CD8-positive, alpha-beta memory T cell (primary cell): ENCODE results near the gene ZDHHC4. TPM values are rescaled to one million over a fixed set of nuclear protein-coding genes. Genes with fewer than 3 reads are reported as not detected.

ENCODE experiments used
- CTCF ChIA-PET: fragments of 350-600 bp; sonication (Branson Sonifier 250); formaldehyde crosslinking; loops from one replicate; lab custom pipeline; 2021; ENCODE audit warnings: antibody characterized with exemption; lab: Charles Lee
- POLR2A ChIA-PET: fragments of 350-600 bp; sonication (Branson Sonifier 250); formaldehyde crosslinking; loops from one replicate; lab custom pipeline; 2021; ENCODE audit warnings: antibody characterized with exemption; lab: Charles Lee
- DNase-seq, 5 donors: peaks; one replicate each; pipeline versions ENCODE4 v3.0.0 to v3.0.0-alpha.2; 2020 to 2022; ENCODE audit warnings: mixed read lengths in 1 of 5
- H3K27ac ChIP-seq: one replicate; pipeline ENCODE4 v1.7.0; 2013; ENCODE audit warnings: low read depth, mild to moderate bottlenecking, low read length, moderate library complexity
- H3K27me3 ChIP-seq: 2 replicates; pipeline ENCODE4 v1.7.0; 2013; ENCODE audit warnings: low read length, mild to moderate bottlenecking; ENCODE audit not compliant: insufficient read depth, poor library complexity, severe bottlenecking
- H3K36me3 ChIP-seq: 2 replicates; pipeline ENCODE4 v1.7.0; 2013; ENCODE audit warnings: mild to moderate bottlenecking, low read length, moderate library complexity; ENCODE audit not compliant: insufficient read depth
- H3K4me1 ChIP-seq: 2 replicates; pipeline ENCODE4 v1.7.0; 2013; ENCODE audit warnings: mild to moderate bottlenecking, low read length, moderate library complexity; ENCODE audit not compliant: insufficient read depth
- H3K4me3 ChIP-seq: 2 replicates; pipeline ENCODE4 v1.7.0; 2013; ENCODE audit warnings: mild to moderate bottlenecking, low read length
- H3K9me3 ChIP-seq: 2 replicates; pipeline ENCODE4 v1.7.0; 2013; ENCODE audit warnings: mild to moderate bottlenecking, low read length
- H3K27ac Mint-ChIP-seq, 8 donors: one replicate each; pipeline ENCODE4 v1.8.0; 2020 to 2021; ENCODE audit warnings: mixed read lengths in 8 of 8, mild to moderate bottlenecking in 6 of 8, inconsistent platforms in 3 of 8, moderate library complexity in 3 of 8
- H3K27me3 Mint-ChIP-seq, 2 donors: one replicate each; pipeline ENCODE4 v1.8.0; 2020 to 2021; ENCODE audit warnings: mixed read lengths in 2 of 2, mild to moderate bottlenecking in 1 of 2, moderate library complexity in 1 of 2
- H3K36me3 Mint-ChIP-seq, 3 donors: one replicate each; pipeline ENCODE4 v1.8.0; 2020 to 2021; ENCODE audit warnings: mixed read lengths in 3 of 3, inconsistent platforms in 1 of 3, mild to moderate bottlenecking in 1 of 3
- H3K4me1 Mint-ChIP-seq, 3 donors: one replicate each; pipeline ENCODE4 v1.8.0; 2020 to 2021; ENCODE audit warnings: mixed read lengths in 3 of 3, inconsistent platforms in 1 of 3, mild to moderate bottlenecking in 1 of 3
- H3K4me3 Mint-ChIP-seq, 7 donors: one replicate each; pipeline ENCODE4 v1.8.0; 2020 to 2021; ENCODE audit warnings: mixed read lengths in 7 of 7, mild to moderate bottlenecking in 6 of 7, moderate library complexity in 4 of 7, inconsistent platforms in 2 of 7
- H3K9me3 Mint-ChIP-seq, 5 donors: one replicate each; pipeline ENCODE4 v1.8.0; 2020 to 2022; ENCODE audit warnings: mixed read lengths in 5 of 5, mild to moderate bottlenecking in 3 of 5, moderate library complexity in 2 of 5, inconsistent platforms in 1 of 5
- polyA plus RNA-seq: library from polyadenylated mRNA; unstranded; fragments of 300-500 nt; fragmentation: Illumina TruSeq; gene quantifications from one replicate; pipeline ENCODE4 v1.2.3, GENCODE V29; 2021
- total RNA-seq, 2 experiments: library from RNA; stranded (reverse); gene quantifications; one replicate each; pipeline ENCODE4 v1.2.3, GENCODE V29; 2021

The ZDHHC4 gene
- total and polyA plus RNA-seq, 3 experiments from 2014 or later, result 31.6 to 57.6 (median 34.9) TPM

DNA sequence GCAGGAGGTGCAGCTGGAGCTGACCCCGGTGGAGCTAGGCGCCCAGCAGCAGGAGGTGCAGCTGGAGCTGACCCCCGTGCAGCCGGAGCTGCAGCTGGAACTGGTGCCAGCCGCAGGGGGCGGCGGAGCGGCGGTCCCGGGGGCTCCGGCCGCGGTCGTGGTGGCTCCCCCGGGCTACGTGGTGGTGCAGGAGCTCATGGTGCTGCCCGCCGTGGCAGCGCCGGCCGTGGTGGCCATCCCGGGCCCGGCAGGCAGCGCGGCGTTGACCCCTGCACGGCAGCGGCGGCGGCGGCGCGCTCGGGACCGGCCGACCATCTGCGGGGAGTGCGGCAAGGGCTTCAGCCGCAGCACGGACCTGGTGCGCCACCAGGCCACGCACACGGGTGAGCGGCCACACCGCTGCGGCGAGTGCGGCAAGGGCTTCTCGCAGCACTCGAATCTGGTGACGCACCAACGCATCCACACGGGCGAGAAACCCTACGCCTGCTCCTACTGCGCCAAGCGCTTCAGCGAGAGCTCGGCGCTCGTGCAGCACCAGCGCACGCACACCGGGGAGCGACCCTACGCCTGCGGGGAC lies 45.0 kb downstream of the ZDHHC4 start:
- Mint-ChIP-seq H3K27ac (no peak overlapping the region), H3K9me3 (no peaks in the 10 kb centered on the region), H3K27me3 (peaks cover 0 to 1% of the 10 kb centered on the region in 2 donors), H3K4me3 (no peak overlapping the region), H3K36me3 (peaks cover 4 to 25% (median 5%) of the 10 kb centered on the region in 3 donors), H3K4me1 (peaks cover 47 to 74% (median 51%) of the 10 kb centered on the region in 3 donors)
- Histone ChIP-seq H3K4me3 (no peak overlapping the region), H3K27ac (no peak overlapping the region), H3K9me3 (no peaks in the 10 kb centered on the region), H3K27me3 (no peaks in the 10 kb centered on the region), H3K4me1 (peaks cover 52% of the 10 kb centered on the region), H3K36me3 (no peaks in the 10 kb centered on the region)
- CTCF ChIA-PET, result interaction anchor here (1.1 to 3.2 kb wide), 6 partner anchors 10 to 38 kb away, joined by 3 to 21 read pairs (median 4); partner anchors contain the start of genes INTS15 and ZNF316
- POLR2A ChIA-PET, result interaction anchor here (0.6 to 1.4 kb wide), 2 partner anchors 15 to 162 kb away, joined by 3 read pairs; partner anchors contain the start of gene ZNF316
- no peak for DNase-seq

DNA sequence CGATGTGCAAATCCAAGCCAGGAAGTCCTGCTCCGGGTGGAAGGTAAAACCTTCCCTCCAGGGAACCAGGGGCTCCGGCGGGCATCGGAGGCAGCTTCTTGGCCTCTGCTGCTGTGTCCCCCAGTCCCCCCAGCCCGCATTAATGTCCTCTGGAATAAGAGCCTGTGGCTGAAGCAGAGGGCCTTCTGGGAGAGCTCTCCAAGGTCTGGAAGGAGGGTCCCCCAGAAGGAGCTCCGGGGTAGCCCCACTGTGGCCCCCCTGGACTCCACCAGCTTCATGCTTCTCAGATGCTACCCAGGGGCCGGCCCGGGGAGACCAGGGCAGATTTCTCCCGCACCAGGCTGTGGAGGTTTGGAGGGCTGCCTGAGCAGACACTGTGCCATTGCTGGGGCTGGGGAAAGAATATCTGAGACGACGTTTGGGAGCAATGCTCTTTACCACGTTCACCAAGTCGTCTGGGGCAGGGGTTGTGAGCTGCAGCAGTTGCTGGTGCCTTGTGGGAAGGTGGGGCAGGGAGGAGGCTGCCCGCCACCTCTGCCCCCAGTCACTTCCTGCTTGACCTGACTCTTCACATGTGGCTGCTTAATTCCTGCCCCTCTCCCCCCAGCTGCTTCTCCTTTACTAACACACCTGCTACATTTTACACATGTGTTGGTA lies 46.5 kb downstream of the ZDHHC4 start:
- Histone ChIP-seq H3K9me3 (no peaks in the 10 kb centered on the region), H3K4me1 (peaks cover 52% of the 10 kb centered on the region), H3K4me3 (peak overlapping the region; percentile 47), H3K27ac (no peak overlapping the region), H3K27me3 (no peaks in the 10 kb centered on the region), H3K36me3 (no peaks in the 10 kb centered on the region)
- peaks cover 4 to 15% (median 5%) of the 10 kb centered on the region in 3 donors for H3K36me3 Mint-ChIP-seq
- H3K27ac Mint-ChIP-seq, result peak overlapping the region; percentile 66 to 94 (median 92)
- H3K27me3 Mint-ChIP-seq, result peaks cover 0 to 1% of the 10 kb centered on the region in 2 donors
- H3K9me3 Mint-ChIP-seq, result no peaks in the 10 kb centered on the region
- H3K4me3 Mint-ChIP-seq, result peak overlapping the region; percentile 72 to 83 (median 78)
- peaks cover 44 to 60% (median 47%) of the 10 kb centered on the region in 3 donors for H3K4me1 Mint-ChIP-seq
- peak in 3 of 5 donors; percentile 24 to 60 (median 52) for DNase-seq
- POLR2A ChIA-PET, result interaction anchor here (0.9 kb wide), 1 partner anchor 9 kb away, joined by 3 read pairs; the partner anchor contains the start of gene ZNF853
- CTCF ChIA-PET, result interaction anchor here (0.5 kb wide), 1 partner anchor 176 kb away, joined by 3 read pairs; the partner anchor contains the start of gene DAGLB

DNA sequence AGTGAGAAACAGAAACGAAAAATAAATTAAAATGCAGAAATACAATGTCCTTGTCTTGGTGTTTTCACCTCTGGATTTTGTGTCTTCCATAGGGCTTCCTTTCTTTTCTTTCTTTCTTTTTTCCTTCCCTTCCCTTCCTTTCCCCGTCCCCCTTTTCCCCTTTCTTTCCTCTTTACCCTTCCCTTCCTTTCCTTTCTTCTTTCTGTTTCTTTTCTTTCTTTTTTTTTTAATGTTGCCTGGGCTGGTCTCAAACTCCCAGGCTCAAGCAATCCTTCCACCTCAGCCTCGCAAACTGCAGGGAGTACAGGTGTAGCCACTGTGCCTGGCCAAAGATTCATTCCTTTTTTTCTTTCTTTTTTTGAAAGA lies 47.0 kb downstream of the ZDHHC4 start:
- H3K9me3 Mint-ChIP-seq, result no peaks in the 10 kb centered on the region

DNA sequence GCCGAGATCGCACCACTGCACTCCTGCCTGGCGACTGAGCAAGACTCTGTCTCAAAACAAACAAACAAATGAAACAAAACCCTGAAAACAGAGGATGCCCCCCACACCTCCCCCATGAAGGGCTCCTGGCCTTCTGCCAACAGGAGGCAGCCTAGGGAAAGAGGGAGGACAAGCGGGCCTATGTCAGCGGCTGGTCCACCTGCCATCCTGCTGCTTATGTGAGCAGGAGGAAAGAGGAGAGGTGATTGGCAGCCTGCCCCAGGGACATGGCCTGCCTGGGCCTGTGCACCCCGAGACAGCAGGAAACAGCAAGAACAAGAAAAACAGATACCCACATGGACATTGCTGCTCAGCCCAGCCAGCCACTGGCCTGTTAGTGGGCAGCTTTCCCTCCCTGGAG lies 50.8 kb downstream of the ZDHHC4 start:
- peak overlapping the region in 2 of 8 donors; percentile 48 to 82 for H3K27ac Mint-ChIP-seq
- ChIA-PET CTCF (no interaction called here), POLR2A (no interaction called here)
- no peaks in the 10 kb centered on the region for H3K9me3 ChIP-seq
- peaks cover 25% of the 10 kb centered on the region for H3K4me1 ChIP-seq
- H3K36me3 ChIP-seq, result no peaks in the 10 kb centered on the region
- peaks cover 0 to 5% (median 0%) of the 10 kb centered on the region in 3 donors for H3K36me3 Mint-ChIP-seq
- peaks cover 0 to 1% of the 10 kb centered on the region in 2 donors for H3K27me3 Mint-ChIP-seq
- H3K27me3 ChIP-seq, result no peaks in the 10 kb centered on the region
- no peak for DNase-seq
- H3K27ac ChIP-seq, result no peak overlapping the region
- peaks cover 19 to 28% (median 21%) of the 10 kb centered on the region in 3 donors for H3K4me1 Mint-ChIP-seq
- H3K4me3 ChIP-seq, result no peak overlapping the region
- H3K4me3 Mint-ChIP-seq, result peak overlapping the region in 1 of 7 donors; percentile 24
- no peaks in the 10 kb centered on the region for H3K9me3 Mint-ChIP-seq

More for the DNA sequence above, 47.0 kb downstream of the ZDHHC4 start:
- Mint-ChIP-seq H3K27ac (peak overlapping the region; percentile 66 to 94 (median 92)), H3K36me3 (peaks cover 4 to 15% (median 5%) of the 10 kb centered on the region in 3 donors), H3K4me3 (peak overlapping the region; percentile 72 to 79 (median 78)), H3K4me1 (peaks cover 44 to 57% (median 47%) of the 10 kb centered on the region in 3 donors), H3K27me3 (peaks cover 0 to 1% of the 10 kb centered on the region in 2 donors)
- Histone ChIP-seq H3K27ac (no peak overlapping the region), H3K36me3 (no peaks in the 10 kb centered on the region), H3K4me3 (peak overlapping the region; percentile 47), H3K27me3 (no peaks in the 10 kb centered on the region), H3K9me3 (no peaks in the 10 kb centered on the region), H3K4me1 (peaks cover 52% of the 10 kb centered on the region)
- POLR2A ChIA-PET, result interaction anchor here (0.9 kb wide), 1 partner anchor 9 kb away, joined by 3 read pairs; the partner anchor contains the start of gene ZNF853
- CTCF ChIA-PET, result interaction anchor here (0.5 kb wide), 1 partner anchor 176 kb away, joined by 3 read pairs; the partner anchor contains the start of gene DAGLB
- no peak for DNase-seq

DNA sequence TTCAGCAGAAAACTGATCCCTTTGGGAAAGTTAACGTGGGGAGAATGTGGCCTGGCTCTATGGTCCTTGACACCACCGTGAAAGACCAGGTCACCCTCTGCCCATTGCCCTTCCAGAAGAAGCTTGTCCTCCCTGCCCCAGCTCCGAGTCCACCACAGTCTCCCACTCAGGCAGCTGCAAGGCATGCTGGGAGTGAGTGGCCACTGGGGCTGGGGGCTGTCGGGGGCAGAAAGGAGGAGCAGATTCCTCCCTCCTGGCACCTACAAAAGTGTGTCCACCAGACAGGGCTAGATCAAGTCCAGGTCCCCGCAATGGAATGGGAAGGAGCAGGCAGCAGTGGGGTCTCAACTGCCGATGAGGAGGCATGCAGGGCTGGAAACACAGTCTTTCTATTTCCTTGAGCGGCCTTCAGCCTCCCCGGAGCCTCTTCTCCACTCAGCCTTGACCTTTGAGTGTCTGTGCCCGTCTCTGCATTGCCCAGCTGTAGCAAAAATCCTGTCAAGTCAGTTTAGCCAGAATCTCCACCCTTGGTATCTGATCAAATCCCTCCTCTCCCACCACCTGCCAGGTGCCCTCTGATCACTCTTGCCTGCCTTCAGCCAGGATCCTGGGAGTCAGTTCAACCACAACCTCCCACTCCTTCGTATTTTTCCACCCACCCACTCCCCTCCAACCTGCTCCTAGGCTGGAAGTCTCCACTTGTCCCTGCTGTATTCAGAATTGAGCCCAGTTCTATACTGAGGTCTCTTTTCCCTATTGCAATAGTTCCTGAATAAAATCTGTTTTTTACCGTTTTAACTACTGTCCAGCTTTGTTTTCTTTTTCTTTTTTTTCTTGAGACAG lies 53.0 kb downstream of the ZDHHC4 start:
- Histone ChIP-seq H3K4me3 (no peak overlapping the region), H3K4me1 (peaks cover 3% of the 10 kb centered on the region), H3K27ac (no peak overlapping the region), H3K9me3 (no peaks in the 10 kb centered on the region), H3K27me3 (no peaks in the 10 kb centered on the region), H3K36me3 (no peaks in the 10 kb centered on the region)
- Mint-ChIP-seq H3K27me3 (peaks cover 0 to 1% of the 10 kb centered on the region in 2 donors), H3K27ac (peak overlapping the region in 1 of 8 donors; percentile 51), H3K36me3 (no peaks in the 10 kb centered on the region), H3K4me1 (peaks cover 4 to 10% (median 6%) of the 10 kb centered on the region in 3 donors), H3K4me3 (no peak overlapping the region), H3K9me3 (no peaks in the 10 kb centered on the region)
- POLR2A ChIA-PET, result no interaction called here
- CTCF ChIA-PET, result no interaction called here
- DNase-seq, result no peak

GRCh38 chr7:6631605-6632004 lies 54.4 kb downstream of the ZDHHC4 start:
- Histone ChIP-seq H3K27me3 (no peaks in the 10 kb centered on the region), H3K9me3 (no peaks in the 10 kb centered on the region), H3K27ac (no peak overlapping the region), H3K4me1 (no peaks in the 10 kb centered on the region), H3K4me3 (no peak overlapping the region), H3K36me3 (no peaks in the 10 kb centered on the region)
- Mint-ChIP-seq H3K4me1 (peaks cover 0 to 11% (median 3%) of the 10 kb centered on the region in 3 donors), H3K9me3 (no peaks in the 10 kb centered on the region), H3K36me3 (no peaks in the 10 kb centered on the region), H3K27ac (peak overlapping the region in 1 of 8 donors; percentile 74), H3K4me3 (peak overlapping the region in 1 of 7 donors; percentile 37), H3K27me3 (peaks cover 0 to 1% of the 10 kb centered on the region in 2 donors)
- CTCF ChIA-PET, result no interaction called here
- POLR2A ChIA-PET, result no interaction called here
- no peak for DNase-seq

- Mint-ChIP-seq H3K27me3 (peaks cover 0 to 1% of the 10 kb centered on the region in 2 donors), H3K9me3 (no peaks in the 10 kb centered on the region), H3K4me3 (peak overlapping the region in 2 of 7 donors; percentile 1 to 77), H3K27ac (peak overlapping the region in 2 of 8 donors; percentile 74 to 93), H3K36me3 (peaks cover 0 to 6% (median 0%) of the 10 kb centered on the region in 3 donors), H3K4me1 (peaks cover 12 to 22% (median 13%) of the 10 kb centered on the region in 3 donors)
- H3K27me3 ChIP-seq, result no peaks in the 10 kb centered on the region
- POLR2A ChIA-PET, result no interaction called here
- H3K36me3 ChIP-seq, result no peaks in the 10 kb centered on the region
- H3K4me3 ChIP-seq, result no peak overlapping the region
- no peaks in the 10 kb centered on the region for H3K9me3 ChIP-seq
- CTCF ChIA-PET, result interaction anchor here (1.0 to 1.4 kb wide), 2 partner anchors 13 to 56 kb away, joined by 3 to 4 read pairs; no protein-coding TSS in a partner anchor
- no peak overlapping the region for H3K27ac ChIP-seq
- H3K4me1 ChIP-seq, result peaks cover 13% of the 10 kb centered on the region
- no peak for DNase-seq
Observed at GRCh38 chr7:6634021-6634420, 56.8 kb downstream of the ZDHHC4 start.
